MM.1S (cell line): ENCODE results near the gene EPB41L4B.

ENCODE experiments used
- DNase-seq: peaks from one replicate; pipeline ENCODE4 v3.0.0-alpha.2; 2015
- H2AFZ ChIP-seq: fragments of 300-600 bp; sonication (generic); 2 replicates; pipeline ENCODE4 v1.6.0; 2016; ENCODE audit warnings: antibody characterized with exemption, low read length
- H3F3A ChIP-seq: fragments of 300-600 bp; sonication (generic); 2 replicates; pipeline ENCODE4 v1.6.1; 2016; ENCODE audit warnings: mild to moderate bottlenecking, antibody characterized with exemption, low read length, moderate library complexity, mixed read lengths; ENCODE audit not compliant: insufficient read depth
- H3K27ac ChIP-seq: fragments of 300-600 bp; sonication (generic); 2 replicates; pipeline ENCODE4 v1.5.1; 2016; ENCODE audit warnings: mild to moderate bottlenecking, low read length
- H3K27me3 ChIP-seq: fragments of 300-600 bp; sonication (generic); replicated peaks from 2 replicates; pipeline ENCODE4 v1.6.0; 2016; ENCODE audit warnings: low read length; ENCODE audit not compliant: insufficient read depth
- H3K36me3 ChIP-seq: fragments of 300-600 bp; sonication (generic); replicated peaks from 2 replicates; pipeline ENCODE4 v1.6.1; 2016; ENCODE audit warnings: mild to moderate bottlenecking, low read length, mixed read lengths; ENCODE audit not compliant: insufficient read depth
- H3K4me1 ChIP-seq: fragments of 300-600 bp; sonication (generic); 2 replicates; pipeline ENCODE4 v1.6.1; 2016; ENCODE audit warnings: low read length, mixed read lengths
- H3K4me2 ChIP-seq: fragments of 300-600 bp; sonication (generic); 2 replicates; pipeline ENCODE4 v1.6.0; 2016; ENCODE audit warnings: low read depth, low read length
- H3K4me3 ChIP-seq: fragments of 300-600 bp; sonication (generic); 2 replicates; pipeline ENCODE4 v1.5.1; 2016; ENCODE audit warnings: low read length, mixed read lengths
- H3K79me2 ChIP-seq: fragments of 300-600 bp; sonication (generic); 2 replicates; pipeline ENCODE4 v1.6.1; 2016; ENCODE audit warnings: mixed run types, low read length, mixed read lengths
- H3K9ac ChIP-seq: fragments of 300-600 bp; sonication (generic); 2 replicates; pipeline ENCODE4 v1.6.1; 2016; ENCODE audit warnings: low read length, mixed read lengths
- H3K9me2 ChIP-seq: fragments of 300-600 bp; sonication (generic); replicated peaks from 2 replicates; pipeline ENCODE4 v1.6.1; 2016; ENCODE audit warnings: mild to moderate bottlenecking, low read length, mixed read lengths; ENCODE audit not compliant: insufficient read depth
- H3K9me3 ChIP-seq: fragments of 300-600 bp; sonication (generic); replicated peaks from 2 replicates; pipeline ENCODE4 v1.6.1; 2016; ENCODE audit warnings: mild to moderate bottlenecking, low read length, mixed read lengths; ENCODE audit not compliant: insufficient read depth
- H4K20me1 ChIP-seq: fragments of 300-600 bp; sonication (generic); 2 replicates; pipeline ENCODE4 v1.6.1; 2016; ENCODE audit warnings: mild to moderate bottlenecking, low read length, moderate library complexity, mixed read lengths; ENCODE audit not compliant: insufficient read depth
- CTCF ChIP-seq: fragments of 300-600 bp; sonication (generic); IDR thresholded peaks from 2 replicates; pipeline ENCODE4 v1.5.1; 2016; ENCODE audit warnings: antibody characterized with exemption, low read length, mixed read lengths
- EZH2 ChIP-seq: fragments of 300-600 bp; sonication (generic); optimal IDR thresholded peaks from 2 replicates; pipeline ENCODE3; 2017; ENCODE audit warnings: low read depth, mild to moderate bottlenecking, antibody characterized with exemption, low read length, mixed read lengths
- EZH2phosphoT487 ChIP-seq: fragments of 300-600 bp; sonication (generic); IDR thresholded peaks from 2 replicates; pipeline ENCODE4 v1.6.1; 2018; ENCODE audit warnings: antibody characterized with exemption, low read length

Gene EPB41L4B

GRCh38 chr9:109238655-109239054 lies 82.2 kb downstream of the EPB41L4B start:
- Histone ChIP-seq H3F3A (no peaks in the 10 kb centered on the region), H3K9me3 (no peaks in the 10 kb centered on the region), H2AFZ (no peak overlapping the region), H3K4me2 (no peak overlapping the region), H3K36me3 (no peaks in the 10 kb centered on the region), H4K20me1 (no peaks in the 10 kb centered on the region), H3K4me3 (no peak overlapping the region), H3K9me2 (no peaks in the 10 kb centered on the region), H3K9ac (no peak overlapping the region), H3K4me1 (no peaks in the 10 kb centered on the region), H3K27ac (no peak overlapping the region), H3K79me2 (no peaks in the 10 kb centered on the region), H3K27me3 (no peaks in the 10 kb centered on the region)
- TF ChIP-seq CTCF, result no peak
- no peak for TF ChIP-seq EZH2
- no peak for TF ChIP-seq EZH2phosphoT487
- DNase-seq, result no peak

GRCh38 chr9:109238125-109238524 lies 82.7 kb downstream of the EPB41L4B start:
- Histone ChIP-seq H3F3A (no peaks in the 10 kb centered on the region), H3K79me2 (no peaks in the 10 kb centered on the region), H3K27ac (no peak overlapping the region), H3K27me3 (no peaks in the 10 kb centered on the region), H3K4me3 (no peak overlapping the region), H3K9ac (no peak overlapping the region), H4K20me1 (no peaks in the 10 kb centered on the region), H3K9me3 (no peaks in the 10 kb centered on the region), H3K9me2 (no peaks in the 10 kb centered on the region), H3K4me1 (no peaks in the 10 kb centered on the region), H3K36me3 (no peaks in the 10 kb centered on the region), H3K4me2 (no peak overlapping the region), H2AFZ (no peak overlapping the region)
- TF ChIP-seq CTCF (no peak), EZH2phosphoT487 (no peak), EZH2 (no peak)
- no peak for DNase-seq

- Histone ChIP-seq H3F3A (no peaks in the 10 kb centered on the region), H3K4me2 (no peak overlapping the region), H4K20me1 (no peaks in the 10 kb centered on the region), H3K79me2 (no peaks in the 10 kb centered on the region), H3K9ac (no peak overlapping the region), H3K27me3 (no peaks in the 10 kb centered on the region), H3K4me1 (no peaks in the 10 kb centered on the region), H3K36me3 (no peaks in the 10 kb centered on the region), H3K4me3 (no peak overlapping the region), H2AFZ (no peak overlapping the region), H3K9me3 (no peaks in the 10 kb centered on the region), H3K9me2 (no peaks in the 10 kb centered on the region), H3K27ac (no peak overlapping the region)
- no peak for TF ChIP-seq EZH2phosphoT487
- TF ChIP-seq EZH2, result no peak
- TF ChIP-seq CTCF, result no peak
- DNase-seq, result no peak
These were observed 88.2 kb downstream of the EPB41L4B start for GRCh38 chr9:109232449-109233237.
